H9 (cell line): ENCODE measurements around the gene RAPGEF3. TPM values are rescaled to one million over a fixed set of nuclear protein-coding genes. Genes with fewer than 3 reads are reported as not detected.

Source experiments
- DNase-seq: peaks from one replicate; pipeline ENCODE4 v3.0.0-alpha.2; 2017
- H2AFZ ChIP-seq: one replicate; pipeline ENCODE4 v1.6.1; 2013; ENCODE audit warnings: mild to moderate bottlenecking, low read length, control low read depth, moderate library complexity
- H2AK5ac ChIP-seq: 2 replicates; pipeline ENCODE4 v1.6.1; 2013; ENCODE audit warnings: low read length, control low read depth, mixed read lengths; ENCODE audit not compliant: insufficient read length
- H2BK120ac ChIP-seq: one replicate; pipeline ENCODE4 v1.6.1; 2013; ENCODE audit warnings: low read depth, mild to moderate bottlenecking, low read length, control low read depth, inconsistent platforms; ENCODE audit not compliant: poor library complexity, severe bottlenecking
- H2BK12ac ChIP-seq: 2 replicates; pipeline ENCODE4 v1.6.1; 2013; ENCODE audit warnings: low read length, control low read depth, mixed read lengths, low read depth; ENCODE audit not compliant: insufficient read length
- H2BK15ac ChIP-seq: 2 replicates; pipeline ENCODE4 v1.6.1; 2013; ENCODE audit warnings: low read depth, low read length, control low read depth
- H2BK20ac ChIP-seq: one replicate; pipeline ENCODE4 v1.6.1; 2013; ENCODE audit warnings: low read depth, mild to moderate bottlenecking, low read length, control low read depth, inconsistent platforms; ENCODE audit not compliant: poor library complexity, severe bottlenecking
- H2BK5ac ChIP-seq: 2 replicates; pipeline ENCODE4 v1.6.1; 2013; ENCODE audit warnings: low read length, control low read depth, mixed read lengths; ENCODE audit not compliant: insufficient read length
- H3K14ac ChIP-seq: 2 replicates; pipeline ENCODE4 v1.6.1; 2013; ENCODE audit warnings: low read length, control low read depth; ENCODE audit not compliant: insufficient read depth
- H3K18ac ChIP-seq: 2 replicates; pipeline ENCODE4 v1.6.1; 2013; ENCODE audit warnings: low read depth, mild to moderate bottlenecking, mixed read lengths, low read length, control low read depth; ENCODE audit not compliant: insufficient read length
- H3K23ac ChIP-seq: 2 replicates; pipeline ENCODE4 v1.6.1; 2013; ENCODE audit warnings: low read length, control low read depth, mixed read lengths, low read depth; ENCODE audit not compliant: insufficient read length
- H3K23me2 ChIP-seq: 2 replicates; pipeline ENCODE4 v1.6.1; 2013; ENCODE audit warnings: low read depth, mild to moderate bottlenecking, mixed read lengths, low read length, control low read depth; ENCODE audit not compliant: insufficient read length, poor library complexity, severe bottlenecking
- H3K27ac ChIP-seq: 2 replicates; pipeline ENCODE4 v1.5.1; 2013; ENCODE audit warnings: low read length, control low read depth, mixed read lengths, low read depth; ENCODE audit not compliant: insufficient read length
- H3K27me3 ChIP-seq: 2 replicates; pipeline ENCODE4 v1.6.1; 2013; ENCODE audit warnings: low read length, control low read depth, inconsistent platforms; ENCODE audit not compliant: insufficient read depth
- H3K4ac ChIP-seq: 2 replicates; pipeline ENCODE4 v1.6.1; 2013; ENCODE audit warnings: low read depth, mild to moderate bottlenecking, control low read depth, inconsistent platforms, low read length, moderate library complexity
- H3K4me1 ChIP-seq: 2 replicates; pipeline ENCODE4 v1.6.1; 2013; ENCODE audit warnings: low read length, control low read depth, inconsistent platforms; ENCODE audit not compliant: insufficient read depth
- H3K4me2 ChIP-seq: 2 replicates; pipeline ENCODE4 v1.6.1; 2013; ENCODE audit warnings: low read length, control low read depth, mixed read lengths; ENCODE audit not compliant: insufficient read length, insufficient read depth
- H3K56ac ChIP-seq: 2 replicates; pipeline ENCODE4 v1.6.1; 2013; ENCODE audit warnings: low read depth, mild to moderate bottlenecking, mixed read lengths, low read length, control low read depth; ENCODE audit not compliant: insufficient read length
- H3K79me1 ChIP-seq: 2 replicates; pipeline ENCODE4 v1.6.1; 2013; ENCODE audit warnings: low read depth, mild to moderate bottlenecking, moderate library complexity, low read length, control low read depth, inconsistent platforms; ENCODE audit not compliant: insufficient read depth, poor library complexity, severe bottlenecking
- H3K79me2 ChIP-seq: 2 replicates; pipeline ENCODE4 v1.6.1; 2013; ENCODE audit warnings: low read length, control low read depth, inconsistent platforms; ENCODE audit not compliant: insufficient read depth
- H3K9ac ChIP-seq: 2 replicates; pipeline ENCODE4 v1.6.1; 2013; ENCODE audit warnings: low read length, control low read depth, mixed read lengths; ENCODE audit not compliant: insufficient read length; ENCODE audit errors: extremely low read depth
- H3K9me3 ChIP-seq: one replicate; pipeline ENCODE4 v1.6.1; 2013; ENCODE audit warnings: low read depth, low read length, inconsistent platforms; ENCODE audit not compliant: control insufficient read depth
- H3T11ph ChIP-seq: one replicate; pipeline ENCODE4 v1.6.1; 2013; ENCODE audit warnings: mild to moderate bottlenecking, low read length, control low read depth, inconsistent platforms
- H4K20me1 ChIP-seq: one replicate; pipeline ENCODE4 v1.6.1; 2013; ENCODE audit not compliant: control insufficient read depth, insufficient read length, insufficient read depth
- H4K5ac ChIP-seq: 2 replicates; pipeline ENCODE4 v1.6.1; 2013; ENCODE audit warnings: low read depth, mild to moderate bottlenecking, mixed read lengths, low read length, control low read depth; ENCODE audit not compliant: insufficient read length
- H4K8ac ChIP-seq: replicated peaks from 2 replicates; pipeline ENCODE4 v1.6.1; 2013; ENCODE audit warnings: low read length, control low read depth, mixed read lengths, low read depth; ENCODE audit not compliant: insufficient read length
- H4K91ac ChIP-seq: 2 replicates; pipeline ENCODE4 v1.6.1; 2013; ENCODE audit warnings: low read depth, mild to moderate bottlenecking, moderate library complexity, mixed read lengths, low read length, control low read depth; ENCODE audit not compliant: insufficient read length
- H3K27ac Mint-ChIP-seq, 3 experiments: 2 replicates in 2 of 3; 3 replicates in 1 of 3; pipeline ENCODE4 v1.8.0; 2020 to 2021; ENCODE audit warnings: mixed read lengths in 3 of 3, mild to moderate bottlenecking in 1 of 3, moderate library complexity in 1 of 3
- H3K27me3 Mint-ChIP-seq: 2 replicates; pipeline ENCODE4 v1.8.0; 2021; ENCODE audit warnings: low read depth, mild to moderate bottlenecking, moderate library complexity, mixed read lengths
- H3K36me3 Mint-ChIP-seq, 3 experiments: 2 replicates in 2 of 3; 3 replicates in 1 of 3; pipeline ENCODE4 v1.8.0; 2020 to 2021; ENCODE audit warnings: low read depth in 3 of 3, mixed read lengths in 3 of 3; ENCODE audit not compliant: insufficient read depth in 1 of 3
- H3K4me1 Mint-ChIP-seq, 2 experiments: 2 replicates each; pipeline ENCODE4 v1.8.0; 2020; ENCODE audit warnings: mixed read lengths in 2 of 2
- H3K4me3 Mint-ChIP-seq, 2 experiments: 2 replicates in 1 of 2; 3 replicates in 1 of 2; pipeline ENCODE4 v1.8.0; 2020 to 2021; ENCODE audit warnings: mild to moderate bottlenecking in 2 of 2, mixed read lengths in 2 of 2, moderate library complexity in 1 of 2
- H3K9me3 Mint-ChIP-seq, 2 experiments: 2 replicates in 1 of 2; 3 replicates in 1 of 2; pipeline ENCODE4 v1.8.0; 2020; ENCODE audit warnings: mild to moderate bottlenecking in 2 of 2, mixed read lengths in 2 of 2, moderate library complexity in 1 of 2
- WGBS: extraction: QIAGEN DNeasy Blood & Tissue Kit; methylation state at CpG from one replicate; pipeline ENCODE4 v1.1.7; 2013; ENCODE audit warnings: missing lambda C conversion rate, low lambda C conversion rate, mixed read lengths; ENCODE audit not compliant: insufficient read length; ENCODE audit errors: extremely low coverage; 5-methylcytosine and 5-hydroxymethylcytosine counted together
- total RNA-seq: library from RNA; stranded (reverse); gene quantifications from 2 replicates; pipeline ENCODE4 v1.2.1, GENCODE V29; 2021
- TF ChIP-seq, protein P1 (sequence below): fragments of 200-600 bp; sonication (generic); conservative IDR thresholded peaks from 3 replicates; pipeline ENCODE4 v1.8.0; 2021; ENCODE audit warnings: antibody characterized with exemption, mild to moderate bottlenecking

The RAPGEF3 gene
- total RNA-seq, 1 experiment from 2014 or later = 7.4 TPM

DNA sequence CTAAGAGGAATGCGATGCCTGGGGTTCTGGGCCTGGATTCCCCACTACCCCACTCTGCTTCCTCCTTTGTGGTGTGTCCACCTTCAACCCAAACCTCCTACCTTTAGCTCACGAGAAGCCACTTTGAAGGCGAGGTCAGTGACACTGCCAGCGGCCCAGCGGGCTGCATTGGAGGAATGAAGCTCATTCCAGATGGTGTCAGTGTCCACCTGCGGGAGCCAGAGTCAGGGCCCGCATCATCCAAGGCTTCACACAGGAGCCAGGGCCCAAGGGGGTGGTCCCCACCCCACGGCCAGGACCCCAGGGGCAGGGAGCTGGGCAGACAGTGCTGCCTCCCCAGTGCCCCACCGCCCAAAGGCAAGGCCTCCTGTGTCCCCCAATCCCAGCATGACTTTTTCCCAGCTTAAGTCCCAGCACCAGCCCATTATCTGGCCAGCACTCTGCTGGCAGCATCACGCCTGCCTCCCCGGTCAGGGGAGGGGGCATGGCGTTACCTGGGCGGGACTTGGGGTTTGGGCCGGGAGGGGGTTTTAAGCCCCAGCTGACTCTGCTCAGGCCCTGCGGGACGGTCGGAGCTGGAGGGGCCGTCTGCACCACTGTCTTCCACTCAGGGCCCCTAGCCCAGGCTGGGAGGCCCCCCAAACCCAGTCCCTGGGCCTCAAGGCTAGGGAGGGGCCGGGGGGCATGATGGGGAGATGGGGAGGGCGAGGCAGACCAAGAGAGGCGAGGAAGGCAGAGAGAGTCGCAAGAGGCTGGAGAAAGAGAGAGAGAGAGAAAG is 31.2 kb upstream of the RAPGEF3 start:
- Histone ChIP-seq H3K4ac (no peak overlapping the region), H3K23ac (no peak overlapping the region), H4K5ac (no peak overlapping the region), H3K79me1 (no peaks in the 10 kb centered on the region), H3K4me2 (no peak overlapping the region), H2BK12ac (no peak overlapping the region), H3K27me3 (no peaks in the 10 kb centered on the region), H2BK5ac (no peak overlapping the region), H3K9ac (no peak overlapping the region), H2BK15ac (no peak overlapping the region), H2AK5ac (no peak overlapping the region), H4K8ac (no peak overlapping the region), H3K4me1 (no peaks in the 10 kb centered on the region), H2BK20ac (no peak overlapping the region), H3K56ac (no peak overlapping the region), H3K18ac (no peak overlapping the region), H4K91ac (no peak overlapping the region), H2BK120ac (no peak overlapping the region), H3K27ac (no peak overlapping the region), H2AFZ (no peak overlapping the region), H3T11ph (no peak overlapping the region), H3K23me2 (no peaks in the 10 kb centered on the region), H3K9me3 (no peaks in the 10 kb centered on the region), H3K79me2 (no peaks in the 10 kb centered on the region), H4K20me1 (no peaks in the 10 kb centered on the region), H3K14ac (no peak overlapping the region)
- no peak for DNase-seq
- H3K4me3 Mint-ChIP-seq = no peak overlapping the region
- TF ChIP-seq, protein P1, sequence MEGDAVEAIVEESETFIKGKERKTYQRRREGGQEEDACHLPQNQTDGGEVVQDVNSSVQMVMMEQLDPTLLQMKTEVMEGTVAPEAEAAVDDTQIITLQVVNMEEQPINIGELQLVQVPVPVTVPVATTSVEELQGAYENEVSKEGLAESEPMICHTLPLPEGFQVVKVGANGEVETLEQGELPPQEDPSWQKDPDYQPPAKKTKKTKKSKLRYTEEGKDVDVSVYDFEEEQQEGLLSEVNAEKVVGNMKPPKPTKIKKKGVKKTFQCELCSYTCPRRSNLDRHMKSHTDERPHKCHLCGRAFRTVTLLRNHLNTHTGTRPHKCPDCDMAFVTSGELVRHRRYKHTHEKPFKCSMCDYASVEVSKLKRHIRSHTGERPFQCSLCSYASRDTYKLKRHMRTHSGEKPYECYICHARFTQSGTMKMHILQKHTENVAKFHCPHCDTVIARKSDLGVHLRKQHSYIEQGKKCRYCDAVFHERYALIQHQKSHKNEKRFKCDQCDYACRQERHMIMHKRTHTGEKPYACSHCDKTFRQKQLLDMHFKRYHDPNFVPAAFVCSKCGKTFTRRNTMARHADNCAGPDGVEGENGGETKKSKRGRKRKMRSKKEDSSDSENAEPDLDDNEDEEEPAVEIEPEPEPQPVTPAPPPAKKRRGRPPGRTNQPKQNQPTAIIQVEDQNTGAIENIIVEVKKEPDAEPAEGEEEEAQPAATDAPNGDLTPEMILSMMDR = no peak
- peaks cover 44 to 84% (median 81%) of the 10 kb centered on the region in 3 experiments; a peak in 6 of 7 replicates for H3K36me3 Mint-ChIP-seq
- no peaks in the 10 kb centered on the region for H3K27me3 Mint-ChIP-seq
- WGBS = no CpG with 5 or more reads among the region's 22 CpGs
- no peaks in the 10 kb centered on the region for H3K9me3 Mint-ChIP-seq
- peak overlapping the region in 1 of 3 experiments; percentile 34; a peak in 1 of 7 replicates for H3K27ac Mint-ChIP-seq
- no peaks in the 10 kb centered on the region for H3K4me1 Mint-ChIP-seq
